Activated naive CD8-positive, alpha-beta T cell treated with anti-CD3 and anti-CD28 coated beads, Interleukin-2, amount 50 U/mL, for 16 hours (primary cell): ENCODE results near the gene HNRNPC.
"Not testable (repeated sequence)": the region's sequence is repeated elsewhere in the genome, so short reads cannot be mapped to it uniquely, and the experiment has no call there.

Experiments
- DNase-seq: peaks from one replicate; pipeline ENCODE4 v3.0.0-alpha.2; 2020; ENCODE audit warnings: low read depth, low spot score

HNRNPC gene

DNA sequence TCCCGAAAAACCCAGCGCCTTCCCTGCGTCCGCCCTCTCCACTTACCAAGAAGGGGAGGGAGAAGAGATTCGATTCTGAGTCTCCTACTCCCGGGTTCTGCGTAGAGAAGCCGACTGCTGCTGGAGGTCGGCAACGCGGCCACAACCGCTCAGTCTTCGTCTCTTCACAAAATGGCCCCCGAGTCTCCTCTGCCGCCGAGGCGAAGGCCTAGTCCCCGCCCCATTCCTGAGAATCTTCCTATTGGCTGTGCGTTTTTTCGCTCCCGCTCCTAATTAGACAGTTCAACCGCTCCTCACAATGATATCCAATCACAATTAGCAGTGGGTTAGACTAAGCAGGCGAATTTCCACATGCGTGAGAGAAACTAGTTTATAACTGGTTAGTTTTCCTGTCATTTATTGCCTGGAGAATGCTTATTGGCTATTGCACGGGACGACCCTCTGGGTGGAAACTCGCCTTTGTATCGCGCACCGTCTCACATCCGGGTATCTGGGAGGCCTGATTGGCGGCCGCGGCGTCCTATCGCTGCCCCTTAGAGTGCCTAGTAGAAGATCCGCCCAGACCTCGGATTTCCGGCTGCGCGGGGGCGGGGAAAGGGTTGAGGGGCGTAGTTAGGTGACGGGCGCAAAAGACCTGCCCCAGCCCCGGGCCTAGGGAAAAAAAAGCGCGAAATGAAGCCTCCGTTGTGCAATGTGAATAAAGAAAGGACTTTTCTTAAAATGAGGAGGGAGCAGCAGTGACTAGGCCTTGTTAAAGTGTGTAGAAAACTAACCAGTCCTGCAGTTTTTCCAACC lies at the start of gene HNRNPC:
HNRNPC (minus strand) TSS at position 191 of the 795 bp plus-strand sequence. CDS start 35,249 bp downstream, outside the sequence.
- DNase-seq = peak; percentile 100

DNA sequence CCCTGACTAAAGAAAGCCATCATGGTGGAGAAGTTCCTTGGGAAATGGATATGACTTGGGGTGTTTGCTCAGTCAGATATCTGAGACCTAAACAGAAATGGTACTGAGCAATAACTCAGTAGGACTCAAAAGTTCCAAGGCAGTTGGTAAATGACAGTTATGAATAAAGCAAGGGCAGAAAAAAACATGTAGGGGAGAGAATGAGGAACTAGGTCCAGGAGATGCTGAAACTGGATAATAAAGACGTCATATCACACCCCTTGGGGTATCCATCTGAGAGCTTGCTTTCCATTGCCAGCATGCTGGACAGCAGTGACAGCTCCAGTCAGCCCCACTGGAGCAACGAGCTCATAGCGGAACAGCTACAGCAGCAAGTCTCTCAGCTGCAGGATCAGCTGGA lies 48.2 kb upstream of the HNRNPC start:
- no peak for DNase-seq

DNA sequence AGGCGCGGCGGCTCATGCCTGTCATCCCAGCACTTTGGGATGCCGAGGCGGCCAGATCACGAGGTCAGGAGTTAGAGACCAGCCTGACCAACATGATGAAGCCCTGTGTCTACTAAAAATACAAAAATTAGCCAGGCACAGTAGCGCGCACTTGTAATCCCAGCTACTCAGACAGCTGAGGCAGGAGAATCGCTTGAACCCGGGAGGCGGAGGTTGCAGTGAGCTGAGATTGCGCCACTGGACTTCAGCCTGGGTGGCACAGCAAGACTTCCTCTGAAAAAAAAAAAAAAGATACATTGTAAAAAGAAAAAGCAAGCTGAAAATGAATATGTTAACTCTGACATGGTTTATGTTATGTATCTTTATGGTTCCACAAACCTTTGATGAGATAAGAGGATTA lies 44.3 kb upstream of the HNRNPC start:
- no peak for DNase-seq

DNA sequence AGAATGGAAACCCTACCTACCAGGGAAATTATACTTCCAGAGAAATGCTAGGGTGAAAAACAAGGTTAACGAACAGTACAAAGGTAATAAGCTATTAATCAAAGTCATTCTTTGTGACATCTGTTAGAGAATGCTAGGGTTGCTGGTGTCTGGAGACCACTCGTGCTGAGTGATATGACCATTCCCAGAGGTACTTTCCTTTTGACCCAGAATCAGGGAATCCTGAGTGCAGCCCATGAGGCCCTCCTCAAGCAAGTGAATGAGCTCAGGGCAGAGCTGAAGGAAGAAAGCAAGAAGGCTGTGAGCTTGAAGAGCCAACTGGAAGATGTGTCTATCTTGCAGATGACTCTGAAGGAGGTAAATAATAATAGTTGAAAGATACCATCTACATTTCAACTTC lies 42.4 kb upstream of the HNRNPC start:
- DNase-seq = no peak

DNA sequence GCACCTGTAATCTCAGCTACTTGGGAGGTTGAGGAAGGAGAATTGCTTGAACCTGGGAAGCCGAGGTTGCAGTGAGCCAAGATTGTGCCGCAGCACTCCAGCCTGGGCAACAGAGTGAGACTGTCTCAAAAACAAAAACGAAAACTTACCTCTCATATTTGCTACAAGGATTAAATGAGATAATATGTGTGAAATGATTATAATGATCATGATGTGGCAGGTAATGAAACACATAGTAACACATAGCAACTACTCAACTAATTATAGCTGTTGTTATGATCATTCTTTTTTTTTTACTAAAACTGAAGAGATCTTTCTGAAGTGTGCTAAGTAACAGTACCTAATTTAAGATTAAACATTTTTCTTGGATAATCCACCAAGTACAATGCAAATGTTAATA lies 40.7 kb upstream of the HNRNPC start:
- DNase-seq = no peak

DNA sequence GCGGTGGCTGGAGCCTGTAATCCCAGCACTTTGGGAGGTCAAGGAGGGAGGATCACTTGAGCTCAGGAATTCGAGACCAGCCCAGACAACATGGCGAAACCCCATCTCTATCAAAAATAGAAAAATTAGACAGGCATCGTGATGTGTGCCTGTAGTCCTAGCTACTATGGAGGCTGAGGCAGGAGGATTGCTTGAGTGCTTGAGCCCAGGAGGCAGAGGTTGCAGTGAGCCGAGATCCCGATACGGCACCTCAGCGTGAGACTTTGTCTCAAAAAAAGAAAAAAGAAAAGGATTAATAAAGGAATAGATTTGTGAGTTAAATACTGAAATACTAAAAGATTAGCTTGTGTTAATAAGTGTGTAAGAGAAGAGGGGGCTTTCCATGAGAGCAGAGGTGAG lies 40.0 kb upstream of the HNRNPC start:
- no peak for DNase-seq

DNA sequence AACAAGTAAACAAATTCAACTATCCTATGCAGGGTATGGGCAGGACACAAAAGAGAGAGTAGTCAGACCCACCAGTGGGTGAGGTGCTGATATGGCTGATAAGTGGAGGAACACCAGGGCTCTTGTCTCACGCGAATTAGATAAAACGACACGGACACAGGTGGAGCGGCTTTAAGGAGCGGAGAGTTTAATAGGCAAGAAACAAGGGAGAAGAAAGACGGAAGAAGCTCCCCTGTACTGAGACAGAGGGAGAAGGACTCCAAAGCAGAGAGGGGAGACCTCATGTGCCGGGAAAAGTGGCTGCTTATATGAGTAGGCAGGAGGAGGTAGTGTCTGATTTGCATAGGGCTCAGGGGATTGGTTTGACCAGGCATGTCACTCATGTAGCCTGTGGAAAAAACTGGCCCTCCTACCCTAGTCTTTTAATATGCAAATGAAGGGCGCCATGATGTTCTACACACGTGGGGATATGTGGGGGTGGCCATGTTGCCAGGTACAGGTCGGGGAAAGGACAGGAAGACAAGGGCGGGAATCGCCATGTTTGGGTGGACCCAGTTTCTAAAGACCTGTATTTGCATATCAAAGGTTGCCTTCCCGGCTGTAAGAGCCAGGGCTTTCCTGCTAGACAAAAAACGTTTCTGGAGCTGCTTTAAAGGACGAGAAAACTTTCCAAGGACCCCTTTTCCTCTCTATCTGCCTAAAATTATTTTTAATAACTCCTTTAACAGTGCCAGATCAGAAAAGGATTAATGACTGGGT lies 39.4 kb upstream of the HNRNPC start:
- peak; percentile 66 for DNase-seq

DNA sequence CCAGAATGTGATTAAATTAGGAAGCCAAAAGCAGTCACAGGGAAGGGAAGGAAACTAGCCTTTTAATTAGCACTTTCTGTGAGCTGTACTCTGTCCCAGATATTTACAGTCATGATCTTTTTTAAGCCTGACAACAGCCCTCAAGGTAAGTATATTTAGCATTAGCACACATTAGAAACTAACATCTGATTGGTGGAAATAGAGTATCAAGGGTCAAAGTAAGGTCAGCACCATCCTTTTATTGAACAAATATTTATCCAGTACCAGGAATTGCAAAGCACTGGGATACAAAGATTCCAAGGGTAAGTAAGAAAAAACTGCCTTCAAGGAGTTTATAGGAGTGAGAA lies 38.9 kb upstream of the HNRNPC start:
- DNase-seq = no peak

DNA sequence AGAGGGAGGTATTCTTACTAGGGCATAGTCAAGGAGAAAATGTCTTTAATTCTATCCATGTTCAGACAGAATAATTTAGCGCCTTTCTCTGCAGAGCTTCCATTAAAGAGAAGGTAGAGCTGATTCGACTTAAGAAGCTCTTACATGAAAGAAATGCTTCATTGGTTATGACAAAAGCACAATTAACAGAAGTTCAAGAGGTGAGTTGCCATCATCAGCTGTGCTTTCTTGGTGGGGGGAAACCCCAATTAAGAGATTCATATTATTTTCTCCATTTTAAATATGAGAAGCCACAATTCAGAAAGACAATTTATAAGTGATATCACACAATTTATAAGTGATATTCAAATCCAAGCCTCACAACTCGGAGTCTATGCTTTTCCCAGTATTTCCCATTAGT lies 38.4 kb upstream of the HNRNPC start:
- no peak for DNase-seq

DNA sequence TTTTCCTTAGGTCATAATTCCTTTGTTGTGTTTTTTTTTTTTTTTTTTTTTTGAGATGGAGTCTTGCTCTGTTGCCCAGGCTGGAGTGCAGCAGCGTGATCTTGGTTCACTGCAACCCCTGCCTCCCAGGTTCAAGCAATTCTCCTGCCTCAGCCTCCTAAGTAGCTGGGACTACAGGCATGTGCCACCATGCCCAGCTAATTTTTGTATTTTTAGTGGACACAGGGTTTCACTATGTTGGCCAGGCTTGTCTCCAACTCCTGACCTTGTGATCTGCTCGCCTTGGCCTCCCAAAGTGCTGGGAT lies 33.5 kb upstream of the HNRNPC start:
- not testable (repeated sequence) for DNase-seq

DNA sequence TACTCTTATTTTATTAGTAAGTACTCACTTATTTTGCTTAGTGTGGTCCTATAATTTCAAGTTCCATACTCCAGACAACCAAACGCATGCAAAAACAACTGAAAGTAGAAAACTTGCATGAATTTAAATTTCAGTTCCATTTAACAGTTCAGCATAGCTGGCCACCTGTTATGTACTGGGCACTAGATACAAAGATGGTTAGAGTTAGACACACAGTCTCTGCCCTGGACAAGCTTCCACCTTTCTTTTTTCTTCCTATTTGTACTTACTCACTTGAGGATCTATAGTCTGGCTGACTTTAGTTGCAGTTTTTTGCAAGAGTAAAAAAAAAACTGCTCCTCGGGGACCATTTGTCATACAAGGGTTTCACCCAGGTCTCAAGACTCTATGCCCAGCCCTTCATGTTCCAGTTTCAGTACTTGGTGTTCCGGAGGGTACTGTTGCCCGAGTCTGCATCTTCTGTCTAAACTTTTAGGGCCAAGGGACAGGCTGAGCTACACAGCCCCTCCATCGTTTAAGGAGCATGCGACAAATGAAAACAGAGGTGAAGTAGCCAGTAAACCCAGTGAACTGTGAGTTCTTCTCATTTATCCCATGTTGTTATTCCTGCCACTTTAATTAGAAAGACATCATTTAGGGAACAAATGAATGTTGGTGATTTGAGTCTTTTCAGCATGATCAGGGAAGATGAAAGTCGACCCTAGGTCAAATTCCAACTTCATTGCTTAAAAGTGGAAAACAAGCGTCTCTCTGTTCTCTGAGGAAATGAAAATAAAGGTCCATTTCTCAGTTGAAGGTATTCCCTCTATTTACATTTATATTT lies 33.0 kb upstream of the HNRNPC start:
- DNase-seq = no peak

DNA sequence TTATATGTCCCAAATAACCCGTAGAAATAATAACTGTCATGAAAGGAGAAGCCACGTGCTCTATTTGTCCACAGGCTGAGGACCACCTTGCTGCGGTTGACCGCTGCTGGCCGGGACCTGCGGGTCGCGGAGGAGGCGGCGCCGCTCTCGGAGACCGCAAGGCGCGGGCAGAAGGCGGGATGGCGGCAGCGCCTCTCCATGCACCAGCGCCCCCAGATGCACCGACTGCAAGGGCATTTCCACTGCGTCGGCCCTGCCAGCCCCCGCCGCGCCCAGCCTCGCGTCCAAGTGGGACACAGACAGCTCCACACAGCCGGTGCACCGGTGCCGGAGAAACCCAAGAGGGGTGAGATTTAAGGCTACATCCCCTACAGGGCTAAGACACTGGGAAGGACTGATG lies 31.6 kb upstream of the HNRNPC start:
- DNase-seq = no peak

DNA sequence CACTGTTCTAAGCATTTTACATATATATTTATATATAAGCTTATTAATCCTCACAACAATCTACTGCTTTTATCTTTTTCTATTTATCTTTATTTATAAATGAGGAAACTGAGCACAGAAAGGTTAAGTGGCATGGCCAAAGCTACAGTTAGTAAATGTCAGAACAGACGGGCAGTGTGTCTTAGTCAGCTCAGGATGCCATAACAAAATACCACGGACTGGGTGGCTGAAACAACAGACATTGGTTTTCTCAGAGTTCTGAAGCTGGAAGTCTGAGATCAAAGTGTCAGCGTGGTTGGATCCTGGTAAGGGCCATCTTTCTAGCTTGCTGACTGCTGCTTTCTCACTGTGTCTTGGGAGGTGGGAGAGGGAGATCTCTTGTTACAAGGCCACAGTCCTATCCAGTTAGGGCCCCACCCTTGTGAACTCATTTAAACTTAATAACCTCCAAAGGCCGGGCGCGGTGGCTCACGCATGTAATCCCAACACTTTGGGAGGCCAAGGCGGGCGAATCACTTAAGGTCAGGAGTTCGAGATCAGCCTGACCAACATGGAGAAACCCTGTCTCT lies 30.4 kb upstream of the HNRNPC start:
- no peak for DNase-seq

DNA sequence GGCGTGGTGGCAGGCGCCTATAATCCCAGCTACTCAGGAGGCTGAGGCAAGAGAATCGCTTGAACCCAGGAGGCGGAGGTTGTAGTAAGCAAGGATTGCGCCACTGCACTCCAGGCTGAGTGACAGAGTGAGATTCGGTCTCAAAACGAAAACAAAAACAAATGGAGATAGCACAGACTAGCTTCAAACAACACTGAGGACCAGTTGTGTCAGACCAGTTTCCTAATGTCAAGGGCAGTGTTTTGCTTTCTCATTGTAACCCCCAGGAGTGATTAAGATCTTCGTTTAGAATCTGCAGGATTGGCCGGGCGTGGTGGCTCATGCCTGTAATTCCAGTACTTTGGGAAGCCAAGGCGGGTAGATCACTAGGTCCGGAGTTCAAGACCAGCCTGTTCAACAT lies 29.1 kb upstream of the HNRNPC start:
- DNase-seq = no peak

DNA sequence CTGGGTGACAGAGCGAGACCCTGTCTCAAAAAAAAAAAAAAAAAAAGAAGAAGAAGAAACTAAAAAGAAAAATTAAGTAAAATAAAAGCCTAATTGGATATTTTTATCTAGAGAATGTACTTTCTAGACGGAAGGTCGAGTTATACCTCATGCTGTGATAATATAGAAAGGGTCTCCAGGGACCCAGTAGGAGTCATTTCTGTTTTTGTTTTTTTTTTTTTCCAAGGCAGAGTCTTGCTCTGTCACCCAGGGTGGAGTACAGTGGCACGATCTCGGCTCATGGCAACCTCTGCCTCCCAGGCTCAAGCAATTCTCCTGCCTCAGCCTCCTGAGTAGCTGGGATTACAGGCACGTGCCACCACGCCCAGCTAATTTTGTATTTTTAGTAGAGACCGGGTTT lies 24.8 kb upstream of the HNRNPC start:
- DNase-seq = not testable (repeated sequence)

DNA sequence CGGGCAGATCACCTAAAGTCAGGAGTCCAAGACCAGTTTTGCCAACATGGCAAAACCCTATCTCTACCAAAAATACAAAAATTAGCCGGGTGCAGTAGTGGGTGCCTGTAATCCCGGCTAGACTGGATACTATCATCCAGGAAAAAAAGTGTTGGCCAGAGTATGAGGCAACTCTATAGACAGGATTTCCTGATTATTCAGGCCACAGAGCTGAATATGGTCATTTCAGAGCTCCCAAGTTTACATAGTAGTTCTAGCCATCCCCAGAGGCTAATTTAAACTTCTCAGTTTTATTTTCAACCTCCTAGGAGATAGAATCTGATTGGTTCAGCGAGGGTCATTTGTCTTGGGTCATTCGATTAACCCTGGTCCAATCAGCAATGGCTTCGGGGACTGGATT lies 17.9 kb upstream of the HNRNPC start:
- no peak for DNase-seq

DNA sequence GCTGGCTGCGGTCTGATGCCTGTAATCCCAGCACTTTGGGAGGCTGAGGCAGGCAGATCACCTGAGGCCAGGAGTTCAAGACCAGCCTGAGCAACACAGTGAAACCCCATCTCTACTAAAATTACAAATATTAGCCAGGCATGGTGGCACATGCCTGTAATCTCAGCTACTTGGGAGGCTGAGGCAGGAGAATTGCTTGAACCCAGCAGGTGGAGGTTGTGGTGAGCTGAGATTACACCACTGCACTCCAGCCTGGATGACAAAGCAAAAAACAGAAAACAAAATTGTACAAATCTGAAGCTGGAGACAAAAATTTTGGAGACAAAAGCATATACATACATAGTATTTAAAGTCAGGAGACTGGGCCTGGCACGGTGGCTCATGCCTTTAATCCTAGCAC lies 17.3 kb upstream of the HNRNPC start:
- not testable (repeated sequence) for DNase-seq

DNA sequence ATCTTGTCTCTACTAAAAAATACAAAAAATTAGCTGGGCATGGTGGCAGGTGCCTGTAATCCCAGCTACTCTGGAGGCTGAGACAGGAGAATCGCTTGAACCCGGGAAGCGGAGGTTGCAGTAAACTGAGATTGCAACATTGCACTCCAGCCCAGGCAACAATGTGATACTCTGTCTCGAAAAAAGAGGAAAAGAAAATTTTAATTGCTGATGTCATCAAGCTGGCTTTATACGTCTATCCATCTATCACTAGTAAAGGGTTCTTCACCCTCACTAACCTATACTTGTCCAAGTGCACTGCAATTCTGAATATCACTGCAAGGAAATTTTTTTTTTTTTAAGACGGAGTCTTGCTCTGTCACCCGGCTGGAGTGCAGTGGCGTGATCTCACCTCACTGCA lies 12.7 kb upstream of the HNRNPC start:
- not testable (repeated sequence) for DNase-seq

DNA sequence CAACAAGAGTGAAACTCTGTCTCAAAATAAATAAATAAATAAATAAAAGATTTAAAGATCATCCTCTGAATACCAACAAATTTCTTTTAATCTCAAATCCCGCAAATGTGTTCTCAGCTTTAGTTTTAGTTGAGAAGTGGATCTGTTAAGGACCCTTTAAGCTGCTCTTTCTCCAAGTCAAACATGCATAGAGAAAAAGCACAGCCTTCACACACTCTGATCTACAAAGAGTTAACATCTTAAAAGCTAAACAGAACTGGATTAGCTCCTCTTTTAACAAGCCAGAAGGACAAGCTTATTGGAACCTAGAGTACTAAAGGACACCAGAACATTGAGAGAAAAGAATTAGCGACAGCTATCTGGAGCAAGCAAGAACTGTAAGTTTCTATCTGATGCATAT lies 10.5 kb upstream of the HNRNPC start, which contains the start of gene RPGRIP1:
RPGRIP1 (plus strand) TSS at position 301 of the 400 bp plus-strand sequence. CDS start 7,894 bp downstream, outside the sequence.
- no peak for DNase-seq

DNA sequence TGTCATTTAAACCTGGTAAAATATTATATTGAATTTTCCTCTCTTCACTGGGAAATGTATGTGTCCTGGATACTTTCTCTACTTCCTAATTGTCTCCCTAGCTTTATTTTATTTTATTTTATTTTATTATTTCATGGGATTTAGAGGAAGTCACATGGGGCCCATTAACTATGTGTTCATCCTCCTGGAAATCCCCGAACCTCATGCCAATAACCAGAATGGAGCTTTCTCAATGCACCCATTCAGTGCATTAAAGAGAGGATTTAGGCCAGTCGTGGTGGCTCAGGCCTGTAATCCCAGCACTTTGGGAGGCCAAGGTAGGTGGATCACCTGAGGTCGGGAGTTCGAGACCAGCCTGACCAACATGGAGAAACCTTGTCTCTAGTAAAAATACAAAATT lies 9.4 kb upstream of the HNRNPC start:
- DNase-seq = no peak

DNA sequence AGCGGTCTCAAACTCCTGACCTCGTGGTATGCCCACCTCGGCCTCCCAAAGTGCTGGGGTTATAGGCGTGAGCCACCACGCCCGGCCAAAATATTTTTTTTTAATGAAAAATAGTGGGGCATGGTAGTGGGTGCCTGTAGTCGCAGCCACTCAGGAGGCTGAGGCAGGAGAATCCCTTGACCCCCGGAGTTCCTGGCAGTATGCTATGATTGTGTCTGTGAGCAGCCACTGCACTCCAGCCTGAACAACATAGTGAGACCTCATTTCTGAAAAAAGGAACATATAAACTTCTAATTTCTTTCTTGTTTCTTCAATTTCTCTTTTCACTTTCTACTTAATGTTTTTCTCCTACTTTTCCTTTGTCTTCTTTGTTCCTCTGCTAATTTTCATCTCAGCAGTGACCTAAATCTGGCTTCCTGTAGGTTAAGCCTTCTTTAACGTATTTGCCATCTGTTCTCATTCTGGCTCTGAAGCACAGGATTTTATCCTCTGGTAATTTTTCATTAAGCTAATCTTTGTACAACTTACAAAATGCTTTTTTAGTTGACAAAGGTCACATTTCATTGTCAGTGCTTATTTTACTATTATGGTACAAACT lies 6.1 kb upstream of the HNRNPC start:
- DNase-seq = no peak

DNA sequence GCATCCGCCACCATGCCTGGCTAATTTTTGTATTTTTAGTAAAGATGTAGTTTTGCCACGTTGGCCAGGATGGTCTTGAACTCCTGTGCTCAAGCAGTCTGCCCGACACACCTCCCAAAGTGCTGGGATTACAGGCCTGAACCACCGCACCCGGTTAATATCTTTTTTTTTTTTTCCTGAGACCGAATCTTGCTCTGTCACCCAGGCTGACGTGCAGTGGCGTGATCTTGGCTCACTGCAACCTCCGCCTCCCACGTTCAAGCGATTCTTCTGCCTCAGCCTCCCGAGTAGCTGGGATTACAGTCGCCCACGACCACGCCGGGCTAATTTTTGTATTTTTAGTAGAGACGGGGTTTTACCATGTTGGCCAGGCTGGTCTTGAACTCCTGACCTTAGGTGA lies 3.4 kb upstream of the HNRNPC start:
- not testable (repeated sequence) for DNase-seq
